ENCODE measurements around the gene FLT3LG. TPM values are rescaled to one million over a fixed set of nuclear protein-coding genes. Genes with fewer than 3 reads are reported as not detected.

FLT3LG gene
- total and polyA plus RNA-seq, 3 experiments from 2014 or later = 63.9 to 148 (median 71.5) TPM

DNA sequence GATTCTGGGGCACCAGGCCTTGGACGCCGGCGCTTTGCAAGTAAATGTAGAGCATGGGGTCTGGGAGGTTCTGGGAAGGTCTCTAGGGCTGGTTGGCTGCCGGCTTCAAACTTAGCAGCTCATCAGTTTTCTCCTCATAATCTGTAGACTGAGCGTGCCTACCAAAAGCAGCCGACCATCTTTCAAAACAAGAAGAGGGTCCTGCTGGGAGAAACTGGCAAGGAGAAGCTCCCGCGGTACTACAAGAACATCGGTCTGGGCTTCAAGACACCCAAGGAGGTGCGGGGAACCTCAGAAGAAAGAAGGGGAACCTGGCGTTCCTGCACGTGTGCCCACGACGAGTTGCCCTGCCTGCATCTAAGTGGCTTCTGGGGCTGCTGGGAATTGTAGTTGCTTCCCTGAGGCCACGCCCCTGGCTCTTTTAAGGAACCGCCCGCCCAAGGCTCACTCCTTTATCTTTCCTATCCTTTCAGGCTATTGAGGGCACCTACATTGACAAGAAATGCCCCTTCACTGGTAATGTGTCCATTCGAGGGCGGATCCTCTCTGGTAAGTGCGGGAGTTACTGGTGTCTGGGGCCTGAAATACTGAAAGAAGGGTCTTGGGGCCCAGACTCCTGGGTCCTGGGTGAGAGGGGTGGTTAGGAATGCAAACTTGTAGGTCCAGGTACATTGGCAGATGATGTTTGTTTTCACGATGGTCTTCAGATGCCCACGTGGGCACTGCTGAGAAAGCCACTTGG lies 23.2 kb downstream of the FLT3LG start:
- peak overlapping the region; percentile 95 for H3K4me3 ChIP-seq (ENCODE audit: low read length)
- Mint-ChIP-seq H3K9me3 (peaks cover 0 to 12% (median 6%) of the 10 kb centered on the region in 5 donors), H3K36me3 (peaks cover 19 to 61% (median 26%) of the 10 kb centered on the region in 3 donors), H3K4me1 (peaks cover 58 to 70% (median 67%) of the 10 kb centered on the region in 3 donors), H3K27me3 (peaks cover 0 to 19% of the 10 kb centered on the region in 2 donors), H3K4me3 (peak overlapping the region; percentile 95 to 100 (median 100)), H3K27ac (peak overlapping the region; percentile 88 to 99 (median 98))
- ChIA-PET CTCF (interaction anchor here (1.2 to 4.0 kb wide), 3 partner anchors 24 to 184 kb away, joined by 3 to 14 read pairs (median 7); partner anchors contain the start of gene FLT3LG), POLR2A (interaction anchor here (0.5 to 3.0 kb wide), 7 partner anchors 9 to 180 kb away, joined by 3 to 30 read pairs (median 10); partner anchors contain the start of genes ALDH16A1, PIH1D1, PRMT1 and RPL13A)
- H3K9me3 ChIP-seq (ENCODE audit: low read length) = no peaks in the 10 kb centered on the region
- DNase-seq = peak; percentile 66 to 83 (median 74)
- peaks cover 37% of the 10 kb centered on the region for H3K36me3 ChIP-seq (ENCODE audit: insufficient read depth, low read length)
- peaks cover 49% of the 10 kb centered on the region for H3K4me1 ChIP-seq (ENCODE audit: insufficient read depth, low read length)
- H3K27ac ChIP-seq (ENCODE audit: low read depth, low read length) = peak overlapping the region; percentile 94
- H3K27me3 ChIP-seq (ENCODE audit: insufficient read depth, low read length, poor library complexity, severe bottlenecking) = no peaks in the 10 kb centered on the region

DNA sequence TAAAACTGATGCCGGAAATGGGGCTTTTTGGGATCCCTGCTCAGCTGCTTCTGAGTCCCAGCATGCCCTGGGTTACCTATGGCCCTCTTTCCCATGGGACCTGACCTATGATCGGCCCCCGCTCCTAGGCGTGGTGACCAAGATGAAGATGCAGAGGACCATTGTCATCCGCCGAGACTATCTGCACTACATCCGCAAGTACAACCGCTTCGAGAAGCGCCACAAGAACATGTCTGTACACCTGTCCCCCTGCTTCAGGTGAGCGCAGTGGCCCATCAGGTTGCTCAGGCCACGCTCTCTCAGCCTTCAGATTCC lies 23.7 kb downstream of the FLT3LG start:
- Histone ChIP-seq H3K9me3 (ENCODE audit: low read length) (no peaks in the 10 kb centered on the region), H3K4me1 (ENCODE audit: insufficient read depth, low read length) (peaks cover 50% of the 10 kb centered on the region), H3K27me3 (ENCODE audit: insufficient read depth, low read length, poor library complexity, severe bottlenecking) (no peaks in the 10 kb centered on the region), H3K36me3 (ENCODE audit: insufficient read depth, low read length) (peaks cover 31% of the 10 kb centered on the region), H3K4me3 (ENCODE audit: low read length) (peak overlapping the region; percentile 95), H3K27ac (ENCODE audit: low read depth, low read length) (peak overlapping the region; percentile 94)
- H3K36me3 Mint-ChIP-seq = peaks cover 14 to 56% (median 21%) of the 10 kb centered on the region in 3 donors
- peak overlapping the region; percentile 88 to 99 (median 98) for H3K27ac Mint-ChIP-seq
- H3K4me3 Mint-ChIP-seq = peak overlapping the region; percentile 95 to 100 (median 100)
- no peak for DNase-seq
- H3K27me3 Mint-ChIP-seq = peaks cover 0 to 19% of the 10 kb centered on the region in 2 donors
- CTCF ChIA-PET = interaction anchor here (1.2 to 4.0 kb wide), 2 partner anchors 25 to 183 kb away, joined by 3 to 14 read pairs; partner anchors contain the start of gene FLT3LG
- POLR2A ChIA-PET = interaction anchor here (0.5 to 2.8 kb wide), 3 partner anchors 60 to 179 kb away, joined by 3 to 14 read pairs (median 10); partner anchors contain the start of gene PRMT1
- peaks cover 58 to 70% (median 67%) of the 10 kb centered on the region in 3 donors for H3K4me1 Mint-ChIP-seq
- peaks cover 0 to 11% (median 6%) of the 10 kb centered on the region in 5 donors for H3K9me3 Mint-ChIP-seq

DNA sequence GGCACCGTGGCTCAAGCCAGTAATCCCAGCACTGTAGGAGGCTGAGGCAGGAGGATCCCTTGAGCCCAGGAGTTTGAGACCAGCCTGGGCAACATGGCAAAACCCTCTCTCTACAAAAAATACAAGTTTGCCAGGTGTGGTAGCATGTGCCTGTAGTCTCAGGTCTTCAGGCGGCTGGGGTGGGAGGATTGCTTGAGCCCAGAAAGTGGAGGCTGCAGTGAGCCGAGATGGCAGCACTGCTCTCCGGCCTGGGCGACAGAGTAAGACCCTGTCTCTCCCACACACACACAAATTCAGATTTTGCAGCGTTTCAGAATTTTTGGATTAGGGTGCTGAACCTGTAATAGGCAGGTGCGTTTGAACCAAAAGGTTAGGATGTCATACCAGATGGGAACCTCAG lies 24.5 kb downstream of the FLT3LG start:
- CTCF ChIA-PET = interaction anchor here (0.8 to 1.4 kb wide), 2 partner anchors 25 to 72 kb away, joined by 3 to 6 read pairs; partner anchors contain the start of gene FLT3LG
- no peaks in the 10 kb centered on the region for H3K27me3 ChIP-seq (ENCODE audit: insufficient read depth, low read length, poor library complexity, severe bottlenecking)
- Mint-ChIP-seq H3K36me3 (peaks cover 10 to 49% (median 17%) of the 10 kb centered on the region in 3 donors), H3K27me3 (peaks cover 0 to 13% of the 10 kb centered on the region in 2 donors), H3K27ac (peak overlapping the region; percentile 88 to 99 (median 98)), H3K9me3 (peaks cover 0 to 4% (median 1%) of the 10 kb centered on the region in 5 donors), H3K4me3 (peak overlapping the region; percentile 95 to 100 (median 100)), H3K4me1 (peaks cover 58 to 70% (median 65%) of the 10 kb centered on the region in 3 donors)
- peaks cover 50% of the 10 kb centered on the region for H3K4me1 ChIP-seq (ENCODE audit: insufficient read depth, low read length)
- H3K36me3 ChIP-seq (ENCODE audit: insufficient read depth, low read length) = peaks cover 25% of the 10 kb centered on the region
- POLR2A ChIA-PET = interaction anchor here (0.6 to 2.8 kb wide), 3 partner anchors 20 to 178 kb away, joined by 3 to 14 read pairs (median 4); partner anchors contain the start of genes BCL2L12, IRF3 and PRMT1
- H3K9me3 ChIP-seq (ENCODE audit: low read length) = no peaks in the 10 kb centered on the region
- peak overlapping the region; percentile 94 for H3K27ac ChIP-seq (ENCODE audit: low read depth, low read length)
- peak overlapping the region; percentile 95 for H3K4me3 ChIP-seq (ENCODE audit: low read length)
- peak in 1 of 5 donors; percentile 11 for DNase-seq

DNA sequence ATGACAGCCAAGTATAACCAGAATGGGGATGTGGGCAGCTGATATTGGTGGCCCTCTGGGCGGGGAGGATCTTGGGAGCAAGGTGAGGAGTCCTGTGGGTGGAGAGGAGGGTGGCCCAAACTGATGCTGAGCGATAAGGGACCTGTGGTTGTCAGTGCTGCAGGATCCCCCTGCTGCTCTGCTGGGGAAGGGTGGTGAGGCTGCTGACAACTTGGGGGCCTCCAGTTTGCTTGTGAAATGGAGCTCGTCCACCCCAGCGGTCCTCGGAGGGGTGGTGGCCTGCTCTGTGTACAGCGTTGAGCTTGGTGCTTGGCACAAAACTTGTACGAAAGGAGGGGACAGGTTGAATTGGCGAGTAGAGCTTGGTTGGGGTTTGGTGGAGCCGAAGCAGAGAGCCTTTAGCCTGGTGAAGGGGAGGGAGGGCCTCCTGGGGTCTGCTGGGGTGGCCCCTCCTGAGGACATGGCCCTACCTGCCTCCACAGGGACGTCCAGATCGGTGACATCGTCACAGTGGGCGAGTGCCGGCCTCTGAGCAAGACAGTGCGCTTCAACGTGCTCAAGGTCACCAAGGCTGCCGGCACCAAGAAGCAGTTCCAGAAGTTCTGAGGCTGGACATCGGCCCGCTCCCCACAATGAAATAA lies 25.1 kb downstream of the FLT3LG start:
- H3K4me1 ChIP-seq (ENCODE audit: insufficient read depth, low read length) = peaks cover 50% of the 10 kb centered on the region
- POLR2A ChIA-PET = interaction anchor here (0.5 to 2.8 kb wide), 5 partner anchors 21 to 859 kb away, joined by 3 to 14 read pairs (median 7); partner anchors contain the start of genes BCL2L12, IRF3 and PRMT1
- H3K4me3 Mint-ChIP-seq = peak overlapping the region; percentile 95 to 100 (median 100)
- no peaks in the 10 kb centered on the region for H3K27me3 ChIP-seq (ENCODE audit: insufficient read depth, low read length, poor library complexity, severe bottlenecking)
- peaks cover 0 to 2% (median 0%) of the 10 kb centered on the region in 5 donors for H3K9me3 Mint-ChIP-seq
- peak in 3 of 5 donors; percentile 30 to 48 (median 35) for DNase-seq
- H3K36me3 Mint-ChIP-seq = peaks cover 10 to 47% (median 17%) of the 10 kb centered on the region in 3 donors
- CTCF ChIA-PET = interaction anchor here (0.9 to 1.4 kb wide), 4 partner anchors 8 to 72 kb away, joined by 3 to 6 read pairs (median 3); no protein-coding TSS in a partner anchor
- H3K27me3 Mint-ChIP-seq = peaks cover 0 to 12% of the 10 kb centered on the region in 2 donors
- H3K27ac Mint-ChIP-seq = peak overlapping the region; percentile 88 to 99 (median 98)
- H3K4me3 ChIP-seq (ENCODE audit: low read length) = peak overlapping the region; percentile 95
- H3K27ac ChIP-seq (ENCODE audit: low read depth, low read length) = peak overlapping the region; percentile 94
- H3K4me1 Mint-ChIP-seq = peaks cover 55 to 67% (median 62%) of the 10 kb centered on the region in 3 donors
- no peaks in the 10 kb centered on the region for H3K9me3 ChIP-seq (ENCODE audit: low read length)
- H3K36me3 ChIP-seq (ENCODE audit: insufficient read depth, low read length) = peaks cover 25% of the 10 kb centered on the region

- Mint-ChIP-seq H3K4me1 (peaks cover 38 to 48% (median 44%) of the 10 kb centered on the region in 3 donors), H3K4me3 (peak overlapping the region in 6 of 7 donors; percentile 5 to 45 (median 24)), H3K27me3 (peaks cover 0 to 10% of the 10 kb centered on the region in 2 donors), H3K36me3 (peaks cover 8 to 28% (median 13%) of the 10 kb centered on the region in 3 donors), H3K27ac (peak overlapping the region; percentile 88 to 99 (median 96)), H3K9me3 (peaks cover 0 to 2% (median 0%) of the 10 kb centered on the region in 5 donors)
- Histone ChIP-seq H3K4me1 (ENCODE audit: insufficient read depth, low read length) (peaks cover 44% of the 10 kb centered on the region), H3K4me3 (ENCODE audit: low read length) (no peak overlapping the region), H3K9me3 (ENCODE audit: low read length) (no peaks in the 10 kb centered on the region), H3K27ac (ENCODE audit: low read depth, low read length) (no peak overlapping the region), H3K27me3 (ENCODE audit: insufficient read depth, low read length, poor library complexity, severe bottlenecking) (no peaks in the 10 kb centered on the region), H3K36me3 (ENCODE audit: insufficient read depth, low read length) (peaks cover 17% of the 10 kb centered on the region)
- peak in 3 of 5 donors; percentile 21 to 59 (median 59) for DNase-seq
- POLR2A ChIA-PET = interaction anchor here (0.6 to 1.7 kb wide), 2 partner anchors 34 to 174 kb away, joined by 3 to 4 read pairs; partner anchors contain the start of gene PRMT1
- CTCF ChIA-PET = interaction anchor here (0.6 to 10.8 kb wide), 14 partner anchors 11 to 178 kb away, joined by 3 to 138 read pairs (median 4); partner anchors contain the start of genes RCN3 and RRAS
Measured at GRCh38 chr19:49502866-49503581, 29.0 kb downstream of the FLT3LG start.

DNA sequence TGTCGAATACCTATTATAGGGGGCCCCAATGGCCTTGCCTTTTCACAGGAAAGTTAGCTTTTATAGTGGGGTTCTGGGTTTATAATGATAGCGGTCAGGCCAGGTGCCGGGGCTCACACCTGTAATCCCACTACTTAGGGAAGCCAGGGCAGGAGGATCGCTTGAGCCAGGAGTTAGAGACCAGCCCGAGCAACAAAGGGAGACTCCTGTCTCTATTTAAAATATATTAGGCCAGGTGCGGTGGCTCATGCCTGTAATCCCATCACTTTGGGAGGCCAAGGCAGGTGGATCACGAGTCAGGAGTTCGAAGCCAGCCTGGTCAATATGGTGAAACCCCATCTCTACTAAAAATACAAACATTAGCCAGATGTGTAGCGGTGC lies 29.6 kb downstream of the FLT3LG start:
- H3K9me3 Mint-ChIP-seq = peaks cover 0 to 2% (median 0%) of the 10 kb centered on the region in 5 donors
- H3K27me3 ChIP-seq (ENCODE audit: insufficient read depth, low read length, poor library complexity, severe bottlenecking) = no peaks in the 10 kb centered on the region
- no peak overlapping the region for H3K27ac ChIP-seq (ENCODE audit: low read depth, low read length)
- H3K36me3 ChIP-seq (ENCODE audit: insufficient read depth, low read length) = peaks cover 12% of the 10 kb centered on the region
- peaks cover 38% of the 10 kb centered on the region for H3K4me1 ChIP-seq (ENCODE audit: insufficient read depth, low read length)
- POLR2A ChIA-PET = interaction anchor here (1.7 kb wide), 1 partner anchor 173 kb away, joined by 4 read pairs; the partner anchor contains the start of gene PRMT1
- peaks cover 33 to 42% (median 39%) of the 10 kb centered on the region in 3 donors for H3K4me1 Mint-ChIP-seq
- H3K27me3 Mint-ChIP-seq = peaks cover 0 to 10% of the 10 kb centered on the region in 2 donors
- no peaks in the 10 kb centered on the region for H3K9me3 ChIP-seq (ENCODE audit: low read length)
- no peak overlapping the region for H3K4me3 Mint-ChIP-seq
- DNase-seq = no peak
- H3K4me3 ChIP-seq (ENCODE audit: low read length) = no peak overlapping the region
- CTCF ChIA-PET = interaction anchor here (0.6 to 10.8 kb wide), 12 partner anchors 15 to 177 kb away, joined by 3 to 138 read pairs (median 4); partner anchors contain the start of genes RCN3 and RRAS
- H3K36me3 Mint-ChIP-seq = peaks cover 8 to 22% (median 12%) of the 10 kb centered on the region in 3 donors
- H3K27ac Mint-ChIP-seq = peak overlapping the region in 5 of 8 donors; percentile 36 to 99 (median 97)

Data from CD8-positive, alpha-beta memory T cell (primary cell).